Measurements from ENCODE around the gene APEH.

DNA sequence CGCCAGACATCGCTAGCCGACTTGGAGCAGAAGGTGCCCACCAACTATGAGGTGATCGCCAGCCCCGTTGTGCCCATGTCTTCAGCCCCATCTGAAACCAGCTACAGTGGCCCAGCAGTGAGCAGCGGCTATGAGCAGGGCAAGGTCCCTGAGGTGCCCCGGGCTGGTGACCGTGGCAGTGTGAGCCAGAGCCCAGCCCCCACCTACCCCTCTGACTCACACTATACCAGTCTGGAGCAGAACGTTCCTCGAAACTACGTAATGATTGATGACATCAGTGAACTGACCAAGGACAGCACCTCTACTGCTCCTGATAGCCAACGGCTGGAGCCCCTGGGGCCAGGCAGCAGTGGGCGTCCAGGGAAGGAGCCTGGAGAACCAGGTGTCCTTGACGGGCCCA is 12.9 kb upstream of the APEH start:
- no peak for TF ChIP-seq CTCF (IDR thresholded peaks at IDR 0.05)
- no peak for TF ChIP-seq POLR2A (IDR thresholded peaks at IDR 0.05)

Measured in adrenal gland (tissue), 5 donors.